Islet precursor cell (in vitro differentiated cells): ENCODE results near the gene FBXO9.
"Not testable (repeated sequence)": the region's sequence is repeated elsewhere in the genome, so short reads cannot be mapped to it uniquely, and the experiment has no call there.

Experiments
- DNase-seq: peaks from one replicate; pipeline ENCODE4 v3.0.0-alpha.2; 2018

The FBXO9 gene

DNA sequence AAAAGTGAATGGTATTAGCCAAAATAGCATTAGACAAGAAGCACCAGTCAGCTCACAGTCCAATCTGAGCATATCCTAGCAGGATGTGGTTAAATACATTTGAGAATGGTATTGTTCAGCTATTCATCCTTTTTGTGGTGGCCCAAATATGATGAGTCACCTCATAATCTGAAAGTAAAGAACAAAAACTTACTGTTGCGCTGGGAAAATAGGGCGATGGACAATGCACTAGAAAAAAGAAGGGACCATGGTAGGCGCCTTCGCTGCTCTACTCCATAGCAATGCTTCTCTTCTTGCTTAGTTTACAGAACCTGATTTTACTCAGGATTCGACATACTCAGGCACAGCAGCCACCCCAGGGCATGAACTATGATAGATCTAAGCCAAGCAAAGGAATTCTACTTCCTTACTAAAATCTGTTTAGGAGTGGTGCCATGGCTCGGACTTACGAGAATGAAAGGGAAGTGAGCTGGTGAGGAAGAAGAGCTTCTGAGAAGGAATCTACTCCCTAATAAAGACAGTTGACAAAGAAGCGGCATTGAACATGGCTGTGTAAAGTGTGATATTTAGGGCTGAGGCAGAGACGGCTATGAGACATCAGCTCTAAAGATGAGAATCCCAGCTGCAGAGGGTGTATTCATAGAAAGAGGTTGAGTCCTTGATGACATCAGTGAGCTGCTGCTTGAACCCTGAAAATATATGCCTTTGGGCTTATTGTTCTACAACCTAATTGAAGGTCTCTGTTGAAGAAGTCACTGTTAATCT, 16.6 kb upstream of the FBXO9 start:
- DNase-seq = no peak

DNA sequence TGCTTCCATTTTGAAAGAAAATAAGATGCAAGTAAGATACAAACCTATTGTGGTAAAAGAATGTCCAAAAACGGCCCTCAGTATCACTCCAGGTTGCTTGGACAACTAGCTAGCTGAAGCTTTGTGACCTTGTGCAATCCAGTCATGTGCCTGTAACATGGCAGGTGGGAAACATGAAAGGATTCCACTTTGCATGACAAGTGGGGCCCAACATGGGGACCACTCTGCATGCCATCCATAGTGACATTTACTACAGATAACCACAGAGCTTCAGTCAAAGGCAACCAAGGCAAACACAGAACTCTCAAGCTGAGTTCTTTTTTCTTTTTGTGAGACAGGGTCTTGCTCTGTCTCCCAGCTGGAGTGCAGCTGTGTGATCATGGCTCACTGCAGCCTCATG, 15.8 kb upstream of the FBXO9 start:
- no peak for DNase-seq

GRCh38 chr6:53052152-53052551, 13.1 kb upstream of the FBXO9 start:
- not testable (repeated sequence) for DNase-seq

- DNase-seq = no peak
These were observed 10.7 kb upstream of the FBXO9 start for GRCh38 chr6:53054532-53054931.

DNA sequence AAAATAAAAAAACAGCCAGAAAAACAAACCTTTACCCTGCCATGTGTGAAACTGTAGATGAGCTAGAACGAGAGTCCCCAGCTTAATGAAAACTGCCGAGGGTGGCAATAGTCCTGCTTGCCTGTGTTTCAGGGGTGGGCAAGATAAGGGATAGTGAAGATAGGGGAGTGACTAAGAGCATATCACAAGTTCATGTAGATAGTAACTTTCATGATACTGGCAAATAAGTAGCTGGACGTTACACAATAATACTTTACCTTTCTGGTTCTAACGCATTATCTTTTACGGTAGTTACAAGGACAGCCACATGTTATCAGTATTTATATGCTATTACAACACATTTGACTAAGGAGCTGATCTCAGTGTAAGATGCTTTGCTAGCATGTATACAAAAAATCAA, 9.3 kb upstream of the FBXO9 start:
- no peak for DNase-seq

- DNase-seq = no peak
These were observed 8.9 kb upstream of the FBXO9 start for GRCh38 chr6:53056273-53056672.

DNA sequence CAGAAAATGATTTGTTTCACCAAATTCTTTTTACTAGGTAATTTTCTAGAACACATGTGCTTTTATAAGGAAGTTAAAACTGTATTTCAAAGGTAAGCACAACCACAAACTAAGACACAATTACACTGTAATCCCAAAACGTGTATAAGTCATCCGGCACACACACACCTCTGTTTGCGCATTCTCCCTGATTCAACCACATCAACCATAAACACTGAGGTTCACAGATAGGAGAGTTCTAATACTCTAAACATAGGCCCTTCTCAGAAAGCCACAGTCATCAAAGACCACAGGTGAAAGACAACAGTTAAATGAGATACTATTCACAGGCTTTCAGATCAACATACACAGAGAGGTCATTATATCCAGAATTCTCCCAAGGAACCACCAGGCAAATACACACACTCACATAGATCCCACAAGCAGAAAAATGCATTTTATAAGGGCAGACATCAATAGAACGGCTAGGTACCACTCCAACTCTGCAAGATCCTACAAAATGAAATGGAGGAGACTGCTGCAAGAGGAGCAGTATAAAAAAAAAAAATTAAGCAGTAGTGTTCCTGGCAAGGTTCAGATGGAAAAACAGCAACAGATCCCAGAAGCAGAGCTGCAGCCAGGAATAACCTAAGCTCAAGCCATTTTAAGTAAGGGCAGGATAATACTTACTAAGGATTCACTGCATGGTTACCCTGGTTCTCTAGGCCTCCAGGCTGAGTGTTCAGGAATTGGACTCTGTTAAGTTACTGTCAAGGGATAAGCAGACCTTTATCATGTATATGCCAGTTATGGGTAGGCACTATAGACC, 6.6 kb upstream of the FBXO9 start:
- DNase-seq = no peak

DNA sequence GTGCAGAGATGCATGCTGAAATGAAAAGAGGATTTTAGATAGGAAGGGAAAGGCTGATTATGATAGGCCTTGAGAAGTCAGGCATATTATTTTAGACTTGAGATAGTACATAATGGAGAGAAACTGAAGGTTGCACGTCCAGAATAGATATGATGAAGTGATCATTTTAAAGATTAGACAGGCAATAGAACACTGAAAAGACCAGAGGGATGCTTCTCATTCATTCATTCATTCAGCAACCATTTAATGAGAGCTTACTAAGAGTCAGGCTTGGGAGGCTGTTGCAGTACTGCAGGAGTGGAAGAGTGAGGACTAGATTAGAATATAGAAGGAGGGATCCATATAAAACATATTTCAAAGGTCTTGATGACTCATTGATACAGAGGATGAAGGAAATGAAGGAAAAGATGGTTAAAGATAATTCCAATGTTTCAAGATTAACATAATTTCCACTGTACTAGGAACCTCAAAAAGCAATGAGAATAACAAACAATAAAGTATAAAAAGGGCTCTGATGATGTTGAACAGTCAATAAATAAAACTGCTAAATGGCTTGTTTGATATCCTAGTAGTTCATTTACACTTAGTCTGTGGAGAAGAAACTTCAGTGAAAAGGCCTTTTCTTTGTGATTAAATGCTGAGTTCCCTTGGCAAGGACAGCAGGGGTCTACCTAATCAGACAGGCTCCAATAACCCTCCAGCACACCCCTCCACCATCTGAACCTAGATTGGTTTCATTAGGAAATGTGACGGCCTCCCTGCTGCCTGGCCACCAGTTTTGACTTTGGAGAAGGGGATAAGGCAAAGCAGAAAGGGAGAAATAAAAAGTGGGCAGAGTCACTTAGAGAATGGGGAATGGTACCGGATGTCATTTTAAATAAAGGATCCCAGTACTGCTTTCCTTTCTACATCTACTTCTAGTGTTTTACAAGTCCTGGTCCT, 5.3 kb upstream of the FBXO9 start:
- no peak for DNase-seq

DNA sequence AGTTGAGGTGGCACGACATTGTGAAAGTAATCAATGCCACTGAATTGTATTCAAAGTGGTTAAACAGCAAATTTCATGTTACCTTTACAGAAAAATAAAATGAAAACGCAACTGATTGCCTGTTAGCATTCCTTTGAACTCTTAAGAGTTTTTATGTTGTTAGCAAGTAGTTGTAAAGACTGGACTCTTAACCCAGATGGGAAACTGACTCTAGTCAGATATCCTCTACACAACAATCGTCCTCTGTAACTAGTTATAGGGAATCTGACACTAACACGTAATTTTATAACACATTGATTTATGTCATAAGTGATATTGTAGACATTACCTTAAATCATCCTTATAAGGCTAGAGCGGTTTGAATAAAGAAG, 3.0 kb upstream of the FBXO9 start:
- no peak for DNase-seq

GRCh38 chr6:53064255-53064654, 949 bp upstream of the FBXO9 start:
- DNase-seq = not testable (repeated sequence)

GRCh38 chr6:53064726-53065265, 408 bp upstream of the FBXO9 start:
- peak; percentile 98 for DNase-seq

DNA sequence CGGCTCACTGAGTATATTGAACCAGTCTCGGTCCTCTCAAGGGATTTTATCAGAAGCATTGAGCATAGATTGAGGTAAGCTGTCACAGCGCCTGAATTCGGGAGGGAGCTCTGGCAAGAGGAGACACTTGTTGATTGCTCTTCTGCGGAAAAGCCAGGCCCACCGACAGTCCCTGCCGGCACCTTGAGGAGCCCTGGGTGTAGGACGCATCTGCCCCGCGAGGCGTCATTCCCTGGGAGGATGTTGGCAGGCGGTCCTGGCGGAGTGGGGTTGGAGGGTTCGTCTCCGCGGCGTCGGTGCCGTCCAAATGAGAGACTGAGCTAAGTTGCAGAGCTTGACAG, 843 bp downstream of the FBXO9 start:
- peak; percentile 74 for DNase-seq

GRCh38 chr6:53066874-53067706, 1.9 kb downstream of the FBXO9 start:
- no peak for DNase-seq

DNA sequence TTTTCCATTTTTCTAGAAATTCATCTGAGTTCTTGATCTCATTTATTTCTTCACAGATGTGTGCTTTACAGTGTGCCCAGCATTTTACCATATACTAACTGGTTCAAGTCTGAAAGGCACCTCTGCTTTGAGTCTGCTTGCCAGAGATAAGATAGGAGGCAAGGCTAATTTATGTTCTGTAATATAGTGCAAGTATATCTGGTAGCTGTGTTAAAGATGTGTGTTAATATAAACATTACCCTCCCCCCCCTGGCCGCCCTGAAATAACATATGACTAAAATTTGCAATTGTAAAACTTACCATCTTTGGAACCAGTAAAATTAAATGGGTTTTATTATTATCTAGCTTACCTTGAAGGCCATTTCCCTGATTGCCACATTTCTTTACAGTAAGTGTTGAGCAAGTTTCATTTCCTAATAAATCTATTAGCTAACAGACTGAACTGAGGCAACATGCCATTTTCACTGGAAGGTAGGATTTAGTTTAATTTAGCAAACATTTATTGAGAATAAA, 2.7 kb downstream of the FBXO9 start:
- DNase-seq = no peak

DNA sequence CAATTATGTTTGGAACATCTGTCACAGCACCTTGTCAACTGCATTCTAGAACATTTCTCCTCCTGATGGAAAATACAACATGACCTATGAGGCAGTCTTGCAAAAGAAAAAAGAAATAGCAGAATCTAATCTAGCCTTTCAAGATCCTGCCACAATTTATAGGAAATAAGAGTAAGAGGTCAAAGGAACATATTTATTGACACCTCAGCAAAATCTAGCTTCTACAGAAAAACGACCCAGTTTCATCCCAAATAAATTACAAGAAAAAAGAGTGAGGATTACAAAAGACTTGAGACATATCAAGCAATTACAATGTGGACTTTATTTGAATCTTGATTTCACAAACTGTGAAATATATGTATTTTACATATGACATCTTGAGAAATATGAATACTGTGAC, 4.2 kb downstream of the FBXO9 start:
- DNase-seq = no peak

GRCh38 chr6:53070806-53071205, 5.6 kb downstream of the FBXO9 start:
- no peak for DNase-seq

- no peak for DNase-seq
These were observed 9.1 kb downstream of the FBXO9 start for GRCh38 chr6:53074347-53074746.

DNA sequence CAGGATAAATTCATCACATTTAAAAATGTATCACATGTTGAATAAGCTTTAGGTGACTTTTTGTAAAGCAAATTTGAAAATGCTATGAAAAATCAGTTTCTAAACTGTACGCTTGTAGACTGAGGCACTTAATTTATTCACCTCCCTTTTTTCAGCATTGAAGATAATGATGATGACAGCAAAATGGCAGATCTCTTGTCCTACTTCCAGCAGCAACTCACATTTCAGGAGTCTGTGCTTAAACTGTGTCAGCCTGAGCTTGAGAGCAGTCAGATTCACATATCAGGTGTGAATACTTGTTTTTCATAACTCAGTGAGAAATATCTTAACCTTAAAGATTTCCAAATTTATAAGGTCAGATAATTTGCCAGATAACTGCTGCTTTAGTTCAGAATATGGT, 15.6 kb downstream of the FBXO9 start:
- DNase-seq = no peak

- DNase-seq = no peak
These were observed 21.1 kb downstream of the FBXO9 start for GRCh38 chr6:53086302-53086701.

DNA sequence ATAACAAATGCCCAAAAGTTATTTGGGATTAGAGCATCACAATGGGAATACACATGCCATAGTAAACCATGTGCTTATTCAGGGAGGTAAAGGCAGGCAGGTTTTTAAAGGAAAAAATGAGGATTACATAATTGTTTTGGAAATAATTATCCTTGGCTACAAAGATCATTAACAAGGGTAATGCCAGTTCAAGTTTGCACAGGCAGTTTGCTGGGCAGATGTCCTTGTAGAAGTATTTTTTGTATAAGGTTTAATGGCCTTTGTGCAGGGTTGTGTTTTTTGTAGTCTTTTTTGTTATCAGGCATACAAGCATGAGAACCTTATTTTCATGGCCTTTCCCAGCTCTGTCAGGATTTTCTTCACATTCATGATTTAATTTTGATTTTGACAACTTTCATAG, 24.7 kb downstream of the FBXO9 start:
- no peak for DNase-seq

GRCh38 chr6:53090576-53090975, 25.4 kb downstream of the FBXO9 start:
- DNase-seq = no peak

DNA sequence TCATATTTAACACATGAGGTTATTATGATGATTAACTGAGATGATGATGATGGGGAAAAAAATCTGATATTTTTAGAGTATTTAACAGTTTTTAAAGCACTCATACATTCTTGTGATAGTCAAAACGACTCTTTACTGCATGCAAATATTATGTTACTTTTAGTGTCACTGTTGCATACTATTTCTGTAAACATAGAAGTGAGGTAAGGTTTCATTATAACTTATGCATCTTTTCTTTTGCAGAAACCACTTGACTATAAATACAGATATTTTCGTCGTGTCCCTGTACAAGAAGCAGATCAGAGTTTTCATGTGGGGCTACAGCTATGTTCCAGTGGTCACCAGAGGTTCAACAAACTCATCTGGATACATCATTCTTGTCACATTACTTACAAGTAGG, 30.1 kb downstream of the FBXO9 start:
- no peak for DNase-seq
